Upper lobe of right lung (tissue), 1 donor: ENCODE measurements around the gene LRRC72. TPM values are rescaled to one million over a fixed set of nuclear protein-coding genes. Genes with fewer than 3 reads are reported as not detected.

Experiments
- ATAC-seq: fragments of 200-7000 bp; cut with Tn5 transposase; one replicate; pipeline ENCODE4 v1.9.1; 2020; ENCODE audit warnings: mild to moderate bottlenecking, moderate library complexity
- DNase-seq: peaks from one replicate; pipeline ENCODE4 v3.0.0-alpha.2; 2020
- H3K27ac ChIP-seq: fragments of 200-600 bp; one replicate; pipeline ENCODE4 v1.8.0; 2022
- H3K27me3 ChIP-seq: fragments of 200-600 bp; one replicate; pipeline ENCODE4 v1.8.0; 2022; ENCODE audit warnings: mild to moderate bottlenecking
- H3K36me3 ChIP-seq: fragments of 200-600 bp; one replicate; pipeline ENCODE4 v1.8.0; 2022
- H3K4me1 ChIP-seq: fragments of 200-600 bp; one replicate; pipeline ENCODE4 v1.8.0; 2022
- H3K4me3 ChIP-seq: fragments of 200-600 bp; one replicate; pipeline ENCODE4 v1.8.0; 2022; ENCODE audit warnings: mild to moderate bottlenecking
- H3K9me3 ChIP-seq: fragments of 200-600 bp; one replicate; pipeline ENCODE4 v1.8.0; 2022
- intact Hi-C: fragments of 100-400 bp; cut with DNase I; formaldehyde crosslinking; loops from one replicate; pipeline ENCODE4 v1.11.0; 2022
- total RNA-seq: library from RNA; stranded (reverse); fragmentation: NEBNext Ultra II Directional; extraction: Animal tissue kit (Norgen Biotek cat#: 25700); gene quantifications from one replicate; pipeline ENCODE4 v1.2.1, GENCODE V29; 2021
- TF ChIP-seq, protein P1 (sequence below): fragments of 200-600 bp; IDR thresholded peaks from one replicate; pipeline ENCODE4 v1.8.0; 2022; ENCODE audit warnings: antibody characterized with exemption
- donor health status: DM: no; HTN: yes; CAD: no; lungs with severe emphysema.

The LRRC72 gene
- total RNA-seq, 1 donor from 2014 or later: not detected

DNA sequence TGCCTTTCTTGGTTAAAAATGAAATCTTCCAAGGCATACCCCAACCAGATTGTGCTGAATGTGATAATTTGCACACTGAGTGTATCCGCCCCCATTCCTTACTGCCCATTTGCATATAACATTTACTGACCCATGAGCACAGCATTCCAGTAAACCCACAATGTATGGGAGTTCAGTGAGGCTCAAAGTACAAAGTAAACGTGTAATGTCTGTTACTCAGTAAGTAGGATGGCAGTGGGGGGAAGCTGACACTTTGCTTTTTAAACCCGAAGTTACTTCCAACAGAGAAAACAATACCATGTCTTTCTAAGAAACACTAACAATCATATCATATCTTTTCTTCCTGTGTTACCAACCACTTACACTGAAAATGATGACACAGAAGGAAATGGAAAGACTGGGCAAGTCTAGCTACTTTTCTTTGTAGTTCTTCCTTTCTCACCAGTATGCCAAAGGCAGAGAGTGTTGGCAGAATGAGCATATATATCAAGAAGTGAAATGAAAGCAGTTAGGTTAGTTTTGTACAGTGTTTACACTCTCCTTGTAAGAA, 34.0 kb upstream of the LRRC72 start:
- H3K9me3 ChIP-seq: no peaks in the 10 kb centered on the region
- H3K27ac ChIP-seq: no peak overlapping the region
- DNase-seq (no peak), ATAC-seq (no peak)
- intact Hi-C loops: no loop called here
- H3K27me3 ChIP-seq: no peaks in the 10 kb centered on the region
- H3K4me3 ChIP-seq: no peak overlapping the region
- H3K36me3 ChIP-seq: no peaks in the 10 kb centered on the region
- TF ChIP-seq, protein P1, sequence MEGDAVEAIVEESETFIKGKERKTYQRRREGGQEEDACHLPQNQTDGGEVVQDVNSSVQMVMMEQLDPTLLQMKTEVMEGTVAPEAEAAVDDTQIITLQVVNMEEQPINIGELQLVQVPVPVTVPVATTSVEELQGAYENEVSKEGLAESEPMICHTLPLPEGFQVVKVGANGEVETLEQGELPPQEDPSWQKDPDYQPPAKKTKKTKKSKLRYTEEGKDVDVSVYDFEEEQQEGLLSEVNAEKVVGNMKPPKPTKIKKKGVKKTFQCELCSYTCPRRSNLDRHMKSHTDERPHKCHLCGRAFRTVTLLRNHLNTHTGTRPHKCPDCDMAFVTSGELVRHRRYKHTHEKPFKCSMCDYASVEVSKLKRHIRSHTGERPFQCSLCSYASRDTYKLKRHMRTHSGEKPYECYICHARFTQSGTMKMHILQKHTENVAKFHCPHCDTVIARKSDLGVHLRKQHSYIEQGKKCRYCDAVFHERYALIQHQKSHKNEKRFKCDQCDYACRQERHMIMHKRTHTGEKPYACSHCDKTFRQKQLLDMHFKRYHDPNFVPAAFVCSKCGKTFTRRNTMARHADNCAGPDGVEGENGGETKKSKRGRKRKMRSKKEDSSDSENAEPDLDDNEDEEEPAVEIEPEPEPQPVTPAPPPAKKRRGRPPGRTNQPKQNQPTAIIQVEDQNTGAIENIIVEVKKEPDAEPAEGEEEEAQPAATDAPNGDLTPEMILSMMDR: no peak
- H3K4me1 ChIP-seq: no peaks in the 10 kb centered on the region

DNA sequence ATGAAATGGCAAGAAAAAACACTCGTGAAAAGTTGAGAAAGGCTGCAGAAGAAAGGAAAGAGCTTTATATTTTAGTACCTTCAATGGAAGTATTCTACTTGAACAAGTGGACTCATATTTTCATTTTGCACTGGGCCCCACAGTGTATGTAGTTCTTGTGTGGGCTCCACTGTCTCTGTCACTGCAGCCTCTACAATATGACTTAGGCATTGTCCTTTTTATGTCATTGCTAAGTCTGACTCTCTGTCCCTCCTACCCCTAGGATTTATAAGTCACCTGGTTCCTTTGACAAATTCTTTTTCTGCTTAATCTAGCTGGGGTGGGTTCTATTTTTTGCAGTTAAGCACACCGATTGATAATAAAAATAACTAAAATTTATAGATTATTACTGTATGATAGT, 33.4 kb upstream of the LRRC72 start:
- no peaks in the 10 kb centered on the region for H3K9me3 ChIP-seq
- H3K36me3 ChIP-seq: no peaks in the 10 kb centered on the region
- no peak for ATAC-seq
- TF ChIP-seq, protein P1: no peak
- no peaks in the 10 kb centered on the region for H3K4me1 ChIP-seq
- H3K27ac ChIP-seq: no peak overlapping the region
- no peak overlapping the region for H3K4me3 ChIP-seq
- H3K27me3 ChIP-seq: no peaks in the 10 kb centered on the region
- intact Hi-C loops: no loop called here
- DNase-seq: no peak

DNA sequence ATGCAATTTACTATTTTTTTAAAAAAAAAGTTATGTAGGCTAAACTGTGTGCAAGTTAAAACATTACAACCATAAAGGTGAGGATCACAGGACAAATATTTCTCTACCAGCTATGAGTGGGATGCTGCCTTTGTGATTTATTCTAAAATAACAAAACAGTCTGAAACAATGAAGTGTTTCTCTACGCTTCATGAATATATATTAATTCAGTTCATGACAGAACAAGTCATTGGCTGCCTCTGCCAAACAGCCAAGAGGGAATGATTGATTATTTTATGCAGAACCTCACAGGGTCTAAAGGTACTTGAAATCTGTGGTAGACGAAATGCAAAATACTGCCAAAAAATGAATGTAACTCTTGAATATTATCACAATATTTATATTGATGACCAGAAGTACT, 32.1 kb upstream of the LRRC72 start:
- no peaks in the 10 kb centered on the region for H3K9me3 ChIP-seq
- no peaks in the 10 kb centered on the region for H3K36me3 ChIP-seq
- H3K27me3 ChIP-seq: no peaks in the 10 kb centered on the region
- no peak for ATAC-seq
- no peaks in the 10 kb centered on the region for H3K4me1 ChIP-seq
- TF ChIP-seq, protein P1: no peak
- H3K27ac ChIP-seq: no peak overlapping the region
- H3K4me3 ChIP-seq: no peak overlapping the region
- no peak for DNase-seq
- intact Hi-C loops: no loop called here

DNA sequence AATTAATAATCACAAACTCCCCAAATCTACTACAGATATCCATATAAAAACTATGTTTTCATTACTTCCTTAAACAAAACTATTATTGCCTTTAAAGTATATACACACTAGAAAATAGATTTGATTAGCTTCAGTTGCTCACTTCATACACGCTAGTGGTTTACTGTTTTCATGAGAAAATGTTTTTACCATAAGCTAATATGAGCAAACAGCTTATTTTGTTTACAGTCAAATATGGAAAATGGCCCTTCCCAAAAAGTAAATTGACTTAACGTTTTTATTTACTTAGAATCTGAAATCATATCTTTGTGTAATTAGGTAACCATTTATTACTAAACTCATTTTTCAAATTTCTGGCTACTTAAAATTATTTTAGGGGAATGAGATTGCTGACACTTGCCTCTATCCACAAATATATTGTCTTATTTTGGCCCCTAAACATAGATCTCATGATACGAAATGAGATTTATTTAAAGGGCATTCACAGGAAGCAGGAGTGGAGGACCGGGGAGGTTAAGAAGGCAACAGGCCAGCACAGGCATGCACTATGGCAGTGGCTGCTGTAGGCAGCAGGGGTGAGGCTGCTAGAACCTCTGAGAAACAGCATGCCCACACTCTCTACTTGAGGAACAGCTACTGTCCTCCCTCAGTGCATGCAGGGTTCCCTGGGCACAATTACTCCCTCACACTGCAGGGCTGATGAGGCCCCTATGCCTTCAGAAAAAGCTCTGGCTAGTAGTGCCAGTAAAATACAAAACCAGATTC, 31.5 kb upstream of the LRRC72 start:
- Histone ChIP-seq H3K27ac (no peak overlapping the region), H3K27me3 (no peaks in the 10 kb centered on the region), H3K36me3 (no peaks in the 10 kb centered on the region), H3K9me3 (no peaks in the 10 kb centered on the region), H3K4me3 (no peak overlapping the region), H3K4me1 (no peaks in the 10 kb centered on the region)
- TF ChIP-seq, protein P1: no peak
- intact Hi-C loops: no loop called here
- DNase-seq (no peak), ATAC-seq (peak; percentile 48)

DNA sequence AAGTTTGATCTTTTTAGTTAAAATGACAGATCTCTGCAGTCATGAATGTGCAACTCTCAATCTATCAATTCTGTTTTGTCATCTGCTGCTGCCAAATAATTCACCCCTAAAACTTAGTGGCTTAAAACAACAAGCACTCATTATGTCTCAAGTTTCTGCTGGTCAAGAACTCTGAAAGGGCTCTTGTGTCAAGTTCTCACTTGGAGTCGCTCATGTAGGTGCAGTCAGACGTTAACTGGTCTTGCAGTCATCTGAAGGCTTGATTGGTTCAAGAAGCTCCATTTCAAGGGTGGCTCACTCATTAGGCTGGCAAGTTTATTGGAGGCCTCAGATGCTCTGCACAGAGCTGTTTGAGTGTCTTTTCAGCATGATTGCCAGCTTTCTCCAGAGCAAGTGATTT, 28.5 kb upstream of the LRRC72 start:
- H3K36me3 ChIP-seq: no peaks in the 10 kb centered on the region
- peak; percentile 68 for ATAC-seq
- no peaks in the 10 kb centered on the region for H3K27me3 ChIP-seq
- H3K4me3 ChIP-seq: no peak overlapping the region
- no peak for DNase-seq
- intact Hi-C loops: no loop called here
- H3K4me1 ChIP-seq: no peaks in the 10 kb centered on the region
- no peak overlapping the region for H3K27ac ChIP-seq
- TF ChIP-seq, protein P1: no peak
- H3K9me3 ChIP-seq: no peaks in the 10 kb centered on the region
